ENCODE data around the gene JAZF1. TPM values are rescaled to one million over a fixed set of nuclear protein-coding genes. Genes with fewer than 3 reads are reported as not detected.

Gene JAZF1
- total and polyA plus RNA-seq, 2 of the 4 experiments (the other 2 are of a cell fraction) = 8.4 to 10.5 TPM

- TF ChIP-seq, protein P1, sequence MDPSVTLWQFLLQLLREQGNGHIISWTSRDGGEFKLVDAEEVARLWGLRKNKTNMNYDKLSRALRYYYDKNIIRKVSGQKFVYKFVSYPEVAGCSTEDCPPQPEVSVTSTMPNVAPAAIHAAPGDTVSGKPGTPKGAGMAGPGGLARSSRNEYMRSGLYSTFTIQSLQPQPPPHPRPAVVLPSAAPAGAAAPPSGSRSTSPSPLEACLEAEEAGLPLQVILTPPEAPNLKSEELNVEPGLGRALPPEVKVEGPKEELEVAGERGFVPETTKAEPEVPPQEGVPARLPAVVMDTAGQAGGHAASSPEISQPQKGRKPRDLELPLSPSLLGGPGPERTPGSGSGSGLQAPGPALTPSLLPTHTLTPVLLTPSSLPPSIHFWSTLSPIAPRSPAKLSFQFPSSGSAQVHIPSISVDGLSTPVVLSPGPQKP (IDR thresholded peaks at IDR 0.05; ENCODE audit: borderline replicate concordance, low read depth, low read length) = no peak
Observed at GRCh38 chr7:28036696-28037095, 143.9 kb downstream of the JAZF1 start (continued).

GRCh38 chr7:28033386-28033785, 147.2 kb downstream of the JAZF1 start:
- Histone ChIP-seq H3K36me3 (ENCODE audit: control insufficient read depth, insufficient read depth, low read length) (peaks cover 2% of the 10 kb centered on the region; the same call in 1 of the 2 replicates), H3K4me3 (ENCODE audit: insufficient read depth, low read depth, low read length) (no peak overlapping the region), H2BK120ac (ENCODE audit: low read depth, low read length) (no peak overlapping the region), H3K56ac (ENCODE audit: extremely low read depth, insufficient read depth, low read length) (no peak overlapping the region), H2BK5ac (ENCODE audit: low read depth, low read length, poor library complexity, severe bottlenecking) (no peak overlapping the region), H3K27me3 (ENCODE audit: control insufficient read depth, insufficient read depth, low read length) (no peaks in the 10 kb centered on the region), H3K4ac (ENCODE audit: low read depth, low read length) (peak overlapping the region; percentile 54), H3K14ac (replicated peaks; ENCODE audit: low read depth, low read length) (no peak overlapping the region; the same call in 1 of the 2 replicates), H2BK15ac (ENCODE audit: low read depth, low read length) (peak overlapping the region; percentile 17; the same call in 1 of the 3 replicates), H4K91ac (ENCODE audit: insufficient read depth, low read depth, low read length) (peak overlapping the region; percentile 49), H2AK5ac (ENCODE audit: low read depth, low read length) (peak overlapping the region; percentile 42), H2BK20ac (ENCODE audit: low read depth, low read length) (0 out of 2 replicates have a peak overlapping the region, but pooled peaks have one; percentile 29), H3K79me1 (ENCODE audit: low read depth in 1 of 2, low read length in 2 of 2) (peaks cover 26 to 56% of the 10 kb centered on the region in 2 experiments), H3K18ac (ENCODE audit: low read depth, low read length) (no peak overlapping the region), H3K4me2 (ENCODE audit: low read depth, low read length) (no peak overlapping the region), H2AK9ac (replicated peaks; ENCODE audit: low read depth, low read length, poor library complexity) (no peak overlapping the region), H3K9me3 (ENCODE audit: control insufficient read depth, insufficient read depth, low read length) (no peaks in the 10 kb centered on the region), H3K4me1 (ENCODE audit: control insufficient read depth, insufficient read depth, low read length) (peaks cover 17% of the 10 kb centered on the region), H3K9ac (ENCODE audit: low read depth, low read length) (no peak overlapping the region), H4K5ac (ENCODE audit: low read depth, low read length) (no peak overlapping the region), H2AFZ (replicated peaks; ENCODE audit: low read length, poor library complexity) (no peak overlapping the region), H3K9me1 (ENCODE audit: insufficient read depth, low read length) (peaks cover 12% of the 10 kb centered on the region), H4K8ac (ENCODE audit: low read depth in 2 of 2, low read length in 2 of 2) (no peak overlapping the region), H3K23ac (ENCODE audit: low read depth, low read length) (peak overlapping the region; percentile 25; the same call in 1 of the 2 replicates), H4K20me1 (ENCODE audit: insufficient read depth, low read length) (no peaks in the 10 kb centered on the region; the same call in 1 of the 2 replicates), H3K27ac (ENCODE audit: insufficient read depth, low read length) (no peak overlapping the region)
- POLR2A ChIA-PET (ENCODE audit: unreplicated experiment) = no interaction called here
- CTCF ChIA-PET = no interaction called here
- intact Hi-C loops (cut with micrococcal nuclease) = no loop called here
- BruUV-seq (replicated peaks) = no TSS peak
- in situ Hi-C loops (cut with MboI; ENCODE audit: low sequenced_read_pairs) = no loop called here
- no peak for TF ChIP-seq RCOR1 (IDR thresholded peaks at IDR 0.05; ENCODE audit: insufficient replicate concordance, low read length)
- TF ChIP-seq, protein P1 (IDR thresholded peaks at IDR 0.05; ENCODE audit: borderline replicate concordance, low read depth, low read length) = no peak
- no peak for TF ChIP-seq POLR2A (IDR thresholded peaks at IDR 0.05; ENCODE audit: low read depth, low read length)
- TF ChIP-seq MXI1 (IDR thresholded peaks at IDR 0.05; ENCODE audit: borderline replicate concordance, low read depth, low read length) = no peak
- no peak for TF ChIP-seq SMC3 (IDR thresholded peaks at IDR 0.05; ENCODE audit: low read depth, low read length)
- TF ChIP-seq NFE2L2 (IDR thresholded peaks at IDR 0.05; ENCODE audit: low read depth, low read length) = no peak
- TF ChIP-seq CHD1 (IDR thresholded peaks at IDR 0.05; ENCODE audit: low read depth, low read length) = no peak
- no peak for TF ChIP-seq RAD21 (IDR thresholded peaks at IDR 0.05; ENCODE audit: low read length)
- TF ChIP-seq, protein P2, sequence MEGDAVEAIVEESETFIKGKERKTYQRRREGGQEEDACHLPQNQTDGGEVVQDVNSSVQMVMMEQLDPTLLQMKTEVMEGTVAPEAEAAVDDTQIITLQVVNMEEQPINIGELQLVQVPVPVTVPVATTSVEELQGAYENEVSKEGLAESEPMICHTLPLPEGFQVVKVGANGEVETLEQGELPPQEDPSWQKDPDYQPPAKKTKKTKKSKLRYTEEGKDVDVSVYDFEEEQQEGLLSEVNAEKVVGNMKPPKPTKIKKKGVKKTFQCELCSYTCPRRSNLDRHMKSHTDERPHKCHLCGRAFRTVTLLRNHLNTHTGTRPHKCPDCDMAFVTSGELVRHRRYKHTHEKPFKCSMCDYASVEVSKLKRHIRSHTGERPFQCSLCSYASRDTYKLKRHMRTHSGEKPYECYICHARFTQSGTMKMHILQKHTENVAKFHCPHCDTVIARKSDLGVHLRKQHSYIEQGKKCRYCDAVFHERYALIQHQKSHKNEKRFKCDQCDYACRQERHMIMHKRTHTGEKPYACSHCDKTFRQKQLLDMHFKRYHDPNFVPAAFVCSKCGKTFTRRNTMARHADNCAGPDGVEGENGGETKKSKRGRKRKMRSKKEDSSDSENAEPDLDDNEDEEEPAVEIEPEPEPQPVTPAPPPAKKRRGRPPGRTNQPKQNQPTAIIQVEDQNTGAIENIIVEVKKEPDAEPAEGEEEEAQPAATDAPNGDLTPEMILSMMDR (conservative IDR thresholded peaks at IDR 0.05; ENCODE audit: low read depth, low read length) = no peak
- no peak for TF ChIP-seq USF2 (IDR thresholded peaks at IDR 0.05; ENCODE audit: low read depth, low read length)
- TF ChIP-seq RFX5 (IDR thresholded peaks at IDR 0.05; ENCODE audit: low read depth, low read length) = no peak
- TF ChIP-seq MAZ (IDR thresholded peaks at IDR 0.05; ENCODE audit: borderline replicate concordance, low read depth, low read length) = no peak
- 100% methylated on average over 1 of the region's 4 CpGs; no CpG with 5 or more reads in 1 of the 2 experiments for WGBS, 2 experiments (ENCODE audit: extremely low coverage in 2 of 2, insufficient read length in 1 of 2)
- DNase-seq = no peak
- ATAC-seq (ENCODE audit: low read depth) = no peak
- dilution Hi-C loops (cut with HindIII; ENCODE audit: low sequenced_read_pairs, unreplicated experiment) = no loop called here

Data from IMR-90 (cell line).